ENCODE data around the gene NOL3. TPM values are rescaled to one million over a fixed set of nuclear protein-coding genes. Genes with fewer than 3 reads are reported as not detected.
"Not testable (repeated sequence)": the region's sequence is repeated elsewhere in the genome, so short reads cannot be mapped to it uniquely, and the experiment has no call there.

Gene NOL3
- 7.0 TPM for total RNA-seq (2013)
- polyA plus RNA-seq = 10 to 100 TPM in 1 of 3 donors, 1 to 10 TPM in 2; 2.7 to 17.0 (median 3.8) TPM
- 2.8 and 3.9 TPM in 2 replicates for polyA minus RNA-seq
- 1.1 to 4.7 (median 2.1) reads per million in 11 experiments for total RNA-seq

- H3K27me3 ChIP-seq (ENCODE audit: control insufficient read depth in 2 of 2, insufficient read depth in 2 of 2, low read length in 2 of 2) = peaks cover 26 to 63% of the 10 kb centered on the region in 2 donors
- H3K27ac ChIP-seq (ENCODE audit: low read depth in 1 of 2, low read length in 2 of 2) = peak within 1 kb of the TSS; percentile 72 to 76
- WGBS (ENCODE audit: insufficient coverage) = 4% methylated on average over 25 of the region's 50 CpGs
- peak; percentile 50 to 74 (median 61) for DNase-seq
- Mint-ChIP-seq H3K27me3 (ENCODE audit: low read depth in 3 of 3) (peaks cover 58 to 90% (median 74%) of the 10 kb centered on the region in 3 donors), H3K4me3 (peak within 1 kb of the TSS; percentile 81 to 94), H3K4me1 (peaks cover 54% of the 10 kb centered on the region), H3K9me3 (peaks cover 0 to 12% (median 6%) of the 10 kb centered on the region in 7 donors), H3K36me3 (peaks cover 20 to 21% of the 10 kb centered on the region in 2 donors), H3K27ac (peak within 1 kb of the TSS; percentile 69 to 92 (median 82))
- peak within 1 kb of the TSS; percentile 28 to 68 (median 53) for H3K4me3 ChIP-seq (replicated peaks in 1 of 3; ENCODE audit: low read depth in 2 of 3, low read length in 3 of 3)
- intact Hi-C loops (cut with micrococcal nuclease) = no loop called here
- H2AFZ ChIP-seq (ENCODE audit: insufficient read depth, low read depth, low read length, poor library complexity, severe bottlenecking) = peak within 1 kb of the TSS; percentile 61
- peak within 1 kb of the TSS; percentile 83 for H3K4me2 ChIP-seq (replicated peaks; ENCODE audit: extremely low read depth, low read length, poor library complexity, severe bottlenecking)
- H4K20me1 ChIP-seq (ENCODE audit: insufficient read depth, low read length) = peaks cover 19% of the 10 kb centered on the region
- peaks cover 0 to 10% of the 10 kb centered on the region in 2 donors for H3K9me3 ChIP-seq (replicated peaks in 1 of 2; ENCODE audit: control insufficient read depth in 1 of 2, insufficient read depth in 1 of 2, low read length in 2 of 2)
- TF ChIP-seq CTCF (IDR thresholded peaks at IDR 0.05) = no peak
- no peaks in the 10 kb centered on the region for H3K36me3 ChIP-seq (replicated peaks in 1 of 2; ENCODE audit: control insufficient read depth in 1 of 2, insufficient read depth in 2 of 2, low read length in 2 of 2)
- H3K9ac ChIP-seq (ENCODE audit: insufficient read depth, low read length, poor library complexity, severe bottlenecking) = peak within 1 kb of the TSS; percentile 55
- H3K4me1 ChIP-seq (ENCODE audit: control insufficient read depth in 1 of 2, insufficient read depth in 2 of 2, low read length in 2 of 2) = peaks cover 63 to 66% of the 10 kb centered on the region in 2 donors
- no peaks in the 10 kb centered on the region for H3K79me2 ChIP-seq (ENCODE audit: insufficient read depth, low read length)
Observed at GRCh38 chr16:67170168-67170948, at the start of gene NOL3. Gene NOL3 (plus strand): TSS chr16:67170538.

- H3K9me3 Mint-ChIP-seq; H3K4me1 Mint-ChIP-seq; H3K9me3 ChIP-seq (replicated peaks in 1 of 2; ENCODE audit: control insufficient read depth in 1 of 2, insufficient read depth in 1 of 2, low read length in 2 of 2); H3K9ac ChIP-seq (ENCODE audit: insufficient read depth, low read length, poor library complexity, severe bottlenecking); H3K4me3 Mint-ChIP-seq; H3K27ac ChIP-seq (ENCODE audit: low read depth in 1 of 2, low read length in 2 of 2); DNase-seq; H3K27ac Mint-ChIP-seq; H2AFZ ChIP-seq (ENCODE audit: insufficient read depth, low read depth, low read length, poor library complexity, severe bottlenecking); H3K4me1 ChIP-seq (ENCODE audit: control insufficient read depth in 1 of 2, insufficient read depth in 2 of 2, low read length in 2 of 2); H3K27me3 ChIP-seq (ENCODE audit: control insufficient read depth in 2 of 2, insufficient read depth in 2 of 2, low read length in 2 of 2); H3K27me3 Mint-ChIP-seq (ENCODE audit: low read depth in 3 of 3); intact Hi-C loops (cut with micrococcal nuclease); H3K4me3 ChIP-seq (replicated peaks in 1 of 3; ENCODE audit: low read depth in 2 of 3, low read length in 3 of 3); H3K4me2 ChIP-seq (replicated peaks; ENCODE audit: extremely low read depth, low read length, poor library complexity, severe bottlenecking): not testable (repeated sequence)
- H3K36me3 ChIP-seq (replicated peaks in 1 of 2; ENCODE audit: control insufficient read depth in 1 of 2, insufficient read depth in 2 of 2, low read length in 2 of 2) = peaks cover 78 to 90% of the 10 kb centered on the region in 2 donors
- WGBS (ENCODE audit: insufficient coverage) = 100% methylated on average over 2 of the region's 5 CpGs
- peaks cover 69 to 92% of the 10 kb centered on the region in 2 donors for H3K36me3 Mint-ChIP-seq
- peaks cover 98% of the 10 kb centered on the region for H4K20me1 ChIP-seq (ENCODE audit: insufficient read depth, low read length)
- peaks cover 52% of the 10 kb centered on the region for H3K79me2 ChIP-seq (ENCODE audit: insufficient read depth, low read length)
Observed at GRCh38 chr16:67122799-67123198, 47.5 kb upstream of the NOL3 start.

Measured in CD14-positive monocyte (primary cell).